Measurements from ENCODE around the gene HYDIN.

HYDIN gene

GRCh38 chr16:71250461-71251235 lies 20.1 kb upstream of the HYDIN start:
- Histone ChIP-seq H2BK12ac (ENCODE audit: low read length) (no peak overlapping the region), H4K91ac (ENCODE audit: low read depth, low read length, poor library complexity) (no peak overlapping the region), H3K27me3 (ENCODE audit: control insufficient read depth in 3 of 3, insufficient read depth in 3 of 3, low read depth in 1 of 3, low read length in 3 of 3) (no peaks in the 10 kb centered on the region), H3K4me3 (ENCODE audit: low read length in 2 of 2) (no peak overlapping the region), H3K18ac (ENCODE audit: low read length) (no peak overlapping the region), H3K27ac (replicated peaks; ENCODE audit: low read length) (no peak overlapping the region), H2BK5ac (ENCODE audit: low read length) (no peak overlapping the region), H3K9me3 (replicated peaks in 1 of 2; ENCODE audit: control insufficient read depth in 2 of 2, insufficient read depth in 1 of 2, low read depth in 1 of 2, low read length in 2 of 2) (no peaks in the 10 kb centered on the region), H3K23ac (ENCODE audit: low read depth, low read length, poor library complexity) (no peak overlapping the region), H3K4me2 (ENCODE audit: insufficient read depth, low read length, poor library complexity, severe bottlenecking) (no peak overlapping the region), H4K8ac (ENCODE audit: low read depth, low read length) (no peak overlapping the region), H2BK120ac (ENCODE audit: low read depth, low read length) (no peak overlapping the region), H3K36me3 (replicated peaks in 1 of 2; ENCODE audit: control insufficient read depth in 2 of 2, insufficient read depth in 2 of 2, low read length in 2 of 2) (no peaks in the 10 kb centered on the region), H2AK5ac (ENCODE audit: low read depth, low read length) (no peak overlapping the region), H3K9ac (ENCODE audit: low read depth, low read length, poor library complexity) (no peak overlapping the region), H3K79me1 (ENCODE audit: low read depth, low read length) (no peaks in the 10 kb centered on the region), H3K4me1 (ENCODE audit: control insufficient read depth in 2 of 2, insufficient read depth in 1 of 2, low read depth in 1 of 2, low read length in 2 of 2) (peaks cover 5 to 10% of the 10 kb centered on the region in 2 donors), H2BK15ac (ENCODE audit: low read length) (no peak overlapping the region), H3K4ac (ENCODE audit: low read length) (no peak overlapping the region), H3K14ac (ENCODE audit: low read length) (no peak overlapping the region), H2AFZ (ENCODE audit: low read length) (no peak overlapping the region)
- no peak for DNase-seq (ENCODE audit: low spot score)
- no CpG with 5 or more reads among the region's 5 CpGs for WGBS, 2 donors (ENCODE audit: extremely low coverage in 2 of 2, insufficient read length in 2 of 2, insufficient replicate concordance in 1 of 2)

- Histone ChIP-seq H3K4me3 (ENCODE audit: low read length in 2 of 2) (no peak overlapping the region), H3K36me3 (replicated peaks in 1 of 2; ENCODE audit: control insufficient read depth in 2 of 2, insufficient read depth in 2 of 2, low read length in 2 of 2) (no peaks in the 10 kb centered on the region), H3K4ac (ENCODE audit: low read length) (no peak overlapping the region), H3K9me3 (replicated peaks in 1 of 2; ENCODE audit: control insufficient read depth in 2 of 2, insufficient read depth in 1 of 2, low read depth in 1 of 2, low read length in 2 of 2) (no peaks in the 10 kb centered on the region), H3K23ac (ENCODE audit: low read depth, low read length, poor library complexity) (no peak overlapping the region), H3K79me1 (ENCODE audit: low read depth, low read length) (no peaks in the 10 kb centered on the region), H2AFZ (ENCODE audit: low read length) (no peak overlapping the region), H2BK120ac (ENCODE audit: low read depth, low read length) (no peak overlapping the region), H3K4me1 (ENCODE audit: control insufficient read depth in 2 of 2, insufficient read depth in 1 of 2, low read depth in 1 of 2, low read length in 2 of 2) (peaks cover 0 to 2% of the 10 kb centered on the region in 2 donors), H3K27ac (replicated peaks; ENCODE audit: low read length) (no peak overlapping the region), H3K9ac (ENCODE audit: low read depth, low read length, poor library complexity) (no peak overlapping the region), H3K4me2 (ENCODE audit: insufficient read depth, low read length, poor library complexity, severe bottlenecking) (no peak overlapping the region), H2BK15ac (ENCODE audit: low read length) (no peak overlapping the region), H2BK5ac (ENCODE audit: low read length) (no peak overlapping the region), H3K27me3 (ENCODE audit: control insufficient read depth in 3 of 3, insufficient read depth in 3 of 3, low read depth in 1 of 3, low read length in 3 of 3) (no peaks in the 10 kb centered on the region), H2BK12ac (ENCODE audit: low read length) (no peak overlapping the region), H2AK5ac (ENCODE audit: low read depth, low read length) (no peak overlapping the region), H3K14ac (ENCODE audit: low read length) (no peak overlapping the region), H4K8ac (ENCODE audit: low read depth, low read length) (no peak overlapping the region), H3K18ac (ENCODE audit: low read length) (no peak overlapping the region), H4K91ac (ENCODE audit: low read depth, low read length, poor library complexity) (no peak overlapping the region)
- no peak for DNase-seq (ENCODE audit: low spot score)
- no CpG with 5 or more reads among the region's 1 CpG for WGBS, 2 donors (ENCODE audit: extremely low coverage in 2 of 2, insufficient read length in 2 of 2, insufficient replicate concordance in 1 of 2)
Measured at GRCh38 chr16:71249399-71249798, 18.9 kb upstream of the HYDIN start.

DNA sequence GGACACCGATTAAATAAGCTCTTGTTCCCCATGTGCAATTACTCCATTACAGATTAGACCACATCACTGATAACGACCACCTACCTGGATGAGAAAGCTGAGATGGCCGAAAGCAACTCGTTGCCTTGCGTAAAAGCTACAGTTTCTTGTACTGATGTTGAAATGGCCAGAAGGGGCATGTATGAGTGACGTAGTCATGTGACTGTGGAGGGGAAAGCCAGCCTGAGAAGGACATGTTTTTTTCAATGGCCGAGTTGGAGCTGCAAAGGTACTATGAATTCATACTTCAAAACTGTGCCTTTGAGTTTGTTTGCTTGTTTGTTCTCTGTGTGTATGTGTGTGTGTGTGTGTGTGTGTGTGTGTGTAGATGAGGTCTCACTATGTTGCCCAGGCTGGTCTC lies 17.0 kb upstream of the HYDIN start:
- Histone ChIP-seq H2AFZ (ENCODE audit: low read length) (no peak overlapping the region), H2BK15ac (ENCODE audit: low read length) (no peak overlapping the region), H2BK5ac (ENCODE audit: low read length) (no peak overlapping the region), H3K18ac (ENCODE audit: low read length) (no peak overlapping the region), H3K9me3 (replicated peaks in 1 of 2; ENCODE audit: control insufficient read depth in 2 of 2, insufficient read depth in 1 of 2, low read depth in 1 of 2, low read length in 2 of 2) (no peaks in the 10 kb centered on the region), H3K14ac (ENCODE audit: low read length) (no peak overlapping the region), H3K36me3 (replicated peaks in 1 of 2; ENCODE audit: control insufficient read depth in 2 of 2, insufficient read depth in 2 of 2, low read length in 2 of 2) (no peaks in the 10 kb centered on the region), H3K9ac (ENCODE audit: low read depth, low read length, poor library complexity) (no peak overlapping the region), H3K4me2 (ENCODE audit: insufficient read depth, low read length, poor library complexity, severe bottlenecking) (no peak overlapping the region), H4K8ac (ENCODE audit: low read depth, low read length) (no peak overlapping the region), H2BK120ac (ENCODE audit: low read depth, low read length) (no peak overlapping the region), H3K4me3 (ENCODE audit: low read length in 2 of 2) (no peak overlapping the region), H4K91ac (ENCODE audit: low read depth, low read length, poor library complexity) (no peak overlapping the region), H3K23ac (ENCODE audit: low read depth, low read length, poor library complexity) (no peak overlapping the region), H3K79me1 (ENCODE audit: low read depth, low read length) (no peaks in the 10 kb centered on the region), H2BK12ac (ENCODE audit: low read length) (no peak overlapping the region), H3K4ac (ENCODE audit: low read length) (no peak overlapping the region), H2AK5ac (ENCODE audit: low read depth, low read length) (no peak overlapping the region), H3K4me1 (ENCODE audit: control insufficient read depth in 2 of 2, insufficient read depth in 1 of 2, low read depth in 1 of 2, low read length in 2 of 2) (peaks cover 0 to 2% of the 10 kb centered on the region in 2 donors), H3K27ac (replicated peaks; ENCODE audit: low read length) (no peak overlapping the region), H3K27me3 (ENCODE audit: control insufficient read depth in 3 of 3, insufficient read depth in 3 of 3, low read depth in 1 of 3, low read length in 3 of 3) (no peaks in the 10 kb centered on the region)
- WGBS, 2 donors (ENCODE audit: extremely low coverage in 2 of 2, insufficient read length in 2 of 2, insufficient replicate concordance in 1 of 2): no CpG with 5 or more reads among the region's 7 CpGs
- no peak for DNase-seq (ENCODE audit: low spot score)

- Histone ChIP-seq H3K79me1 (ENCODE audit: low read depth, low read length) (no peaks in the 10 kb centered on the region), H3K4ac (ENCODE audit: low read length) (no peak overlapping the region), H3K4me1 (ENCODE audit: control insufficient read depth in 2 of 2, insufficient read depth in 1 of 2, low read depth in 1 of 2, low read length in 2 of 2) (peaks cover 0 to 2% of the 10 kb centered on the region in 2 donors), H4K91ac (ENCODE audit: low read depth, low read length, poor library complexity) (no peak overlapping the region), H2AK5ac (ENCODE audit: low read depth, low read length) (no peak overlapping the region), H2BK12ac (ENCODE audit: low read length) (no peak overlapping the region), H2AFZ (ENCODE audit: low read length) (no peak overlapping the region), H3K23ac (ENCODE audit: low read depth, low read length, poor library complexity) (no peak overlapping the region), H3K27ac (replicated peaks; ENCODE audit: low read length) (no peak overlapping the region), H3K27me3 (ENCODE audit: control insufficient read depth in 3 of 3, insufficient read depth in 3 of 3, low read depth in 1 of 3, low read length in 3 of 3) (no peaks in the 10 kb centered on the region), H3K9me3 (replicated peaks in 1 of 2; ENCODE audit: control insufficient read depth in 2 of 2, insufficient read depth in 1 of 2, low read depth in 1 of 2, low read length in 2 of 2) (no peaks in the 10 kb centered on the region), H3K4me2 (ENCODE audit: insufficient read depth, low read length, poor library complexity, severe bottlenecking) (no peak overlapping the region), H3K4me3 (ENCODE audit: low read length in 2 of 2) (no peak overlapping the region), H3K18ac (ENCODE audit: low read length) (no peak overlapping the region), H2BK15ac (ENCODE audit: low read length) (no peak overlapping the region), H2BK120ac (ENCODE audit: low read depth, low read length) (no peak overlapping the region), H2BK5ac (ENCODE audit: low read length) (no peak overlapping the region), H3K36me3 (replicated peaks in 1 of 2; ENCODE audit: control insufficient read depth in 2 of 2, insufficient read depth in 2 of 2, low read length in 2 of 2) (no peaks in the 10 kb centered on the region), H3K9ac (ENCODE audit: low read depth, low read length, poor library complexity) (no peak overlapping the region), H4K8ac (ENCODE audit: low read depth, low read length) (no peak overlapping the region), H3K14ac (ENCODE audit: low read length) (no peak overlapping the region)
- no peak for DNase-seq (ENCODE audit: low spot score)
Measured at GRCh38 chr16:71246309-71246708, 15.8 kb upstream of the HYDIN start.
